IMR-90 (cell line): ENCODE results near the gene CACNG6. TPM values are rescaled to one million over a fixed set of nuclear protein-coding genes. Genes with fewer than 3 reads are reported as not detected.

ENCODE experiments used
- ATAC-seq: fragments of 200-7000 bp; cut with Tn5 transposase; 2 replicates; pipeline ENCODE4 v1.9.1; 2020; ENCODE audit warnings: low read depth, mild to moderate bottlenecking, moderate library complexity
- BruUV-seq: library from RNA; stranded (reverse); fragments of 400-500 nt; replicated peaks from 2 replicates; lab custom pipeline; 2021; lab: Mats Ljungman, UMichigan
- CTCF ChIA-PET: fragments of 300-600 bp; formaldehyde crosslinking; extraction: SDS; loops from one replicate; lab custom pipeline; 2021; ENCODE audit warnings: antibody characterized with exemption; lab: Yijun Ruan, JAX
- POLR2A ChIA-PET: fragments of 300-600 bp; sonication (Branson Sonifier 250); formaldehyde crosslinking; loops from one replicate; lab custom pipeline; 2022; ENCODE audit warnings: antibody characterized with exemption; ENCODE audit not compliant: unreplicated experiment; lab: Charles Lee
- DNase-seq: peaks from one replicate; pipeline ENCODE4 v3.0.0; 2013
- H2AFZ ChIP-seq: replicated peaks from 2 replicates; pipeline ENCODE3; 2013; ENCODE audit warnings: low read length, mild to moderate bottlenecking; ENCODE audit not compliant: poor library complexity
- H2AK5ac ChIP-seq: 2 replicates; pipeline ENCODE4 v1.6.1; 2013; ENCODE audit warnings: low read depth, low read length, inconsistent platforms
- H2AK9ac ChIP-seq: replicated peaks from 2 replicates; pipeline ENCODE3; 2013; ENCODE audit warnings: mild to moderate bottlenecking, low read depth, low read length, moderate library complexity; ENCODE audit not compliant: poor library complexity
- H2BK120ac ChIP-seq: 2 replicates; pipeline ENCODE4 v1.6.1; 2013; ENCODE audit warnings: low read depth, low read length, inconsistent platforms
- H2BK15ac ChIP-seq: 3 replicates; pipeline ENCODE4 v1.6.1; 2013; ENCODE audit warnings: low read depth, low read length, inconsistent platforms
- H2BK20ac ChIP-seq: 2 replicates; pipeline ENCODE4 v1.6.1; 2013; ENCODE audit warnings: low read depth, mild to moderate bottlenecking, inconsistent platforms, low read length, moderate library complexity
- H2BK5ac ChIP-seq: 2 replicates; pipeline ENCODE4 v1.6.1; 2013; ENCODE audit warnings: mild to moderate bottlenecking, low read depth, low read length, inconsistent platforms; ENCODE audit not compliant: poor library complexity, severe bottlenecking
- H3K14ac ChIP-seq: replicated peaks from 2 replicates; pipeline ENCODE4 v1.6.1; 2013; ENCODE audit warnings: low read depth, low read length, inconsistent platforms
- H3K18ac ChIP-seq: 2 replicates; pipeline ENCODE4 v1.6.1; 2013; ENCODE audit warnings: low read depth, low read length, control low read depth
- H3K23ac ChIP-seq: 2 replicates; pipeline ENCODE4 v1.6.1; 2013; ENCODE audit warnings: low read depth, low read length, inconsistent platforms
- H3K27ac ChIP-seq: 2 replicates; pipeline ENCODE4 v1.5.1; 2013; ENCODE audit warnings: mild to moderate bottlenecking, control low read depth, low read length; ENCODE audit not compliant: insufficient read depth
- H3K27me3 ChIP-seq: 2 replicates; pipeline ENCODE4 v1.6.1; 2013; ENCODE audit warnings: low read length; ENCODE audit not compliant: control insufficient read depth, insufficient read depth
- H3K36me3 ChIP-seq: 2 replicates; pipeline ENCODE4 v1.6.1; 2013; ENCODE audit warnings: low read length, mixed read lengths; ENCODE audit not compliant: control insufficient read depth, insufficient read depth
- H3K4ac ChIP-seq: 2 replicates; pipeline ENCODE4 v1.6.1; 2013; ENCODE audit warnings: low read depth, low read length, inconsistent platforms
- H3K4me1 ChIP-seq: 2 replicates; pipeline ENCODE4 v1.6.1; 2013; ENCODE audit warnings: low read length, mixed read lengths; ENCODE audit not compliant: control insufficient read depth, insufficient read depth
- H3K4me2 ChIP-seq: 2 replicates; pipeline ENCODE4 v1.6.1; 2013; ENCODE audit warnings: low read depth, mild to moderate bottlenecking, control low read depth, low read length, moderate library complexity
- H3K4me3 ChIP-seq: 2 replicates; pipeline ENCODE4 v1.5.1; 2013; ENCODE audit warnings: low read depth, mild to moderate bottlenecking, control low read depth, low read length, moderate library complexity; ENCODE audit not compliant: insufficient read depth
- H3K56ac ChIP-seq: 2 replicates; pipeline ENCODE4 v1.6.1; 2013; ENCODE audit warnings: low read length, inconsistent platforms; ENCODE audit not compliant: insufficient read depth; ENCODE audit errors: extremely low read depth
- H3K79me1 ChIP-seq, 2 experiments: 2 replicates each; pipeline ENCODE4 v1.6.1; 2013; ENCODE audit warnings: low read length in 2 of 2, inconsistent platforms in 1 of 2, low read depth in 1 of 2
- H3K9ac ChIP-seq: 2 replicates; pipeline ENCODE4 v1.6.1; 2013; ENCODE audit warnings: low read depth, low read length, control low read depth
- H3K9me1 ChIP-seq: 2 replicates; pipeline ENCODE4 v1.6.1; 2013; ENCODE audit warnings: low read length, inconsistent platforms; ENCODE audit not compliant: insufficient read depth
- H3K9me3 ChIP-seq: 2 replicates; pipeline ENCODE4 v1.6.1; 2013; ENCODE audit warnings: low read length; ENCODE audit not compliant: control insufficient read depth, insufficient read depth
- H4K20me1 ChIP-seq: 2 replicates; pipeline ENCODE4 v1.6.1; 2013; ENCODE audit warnings: low read length, inconsistent platforms; ENCODE audit not compliant: insufficient read depth
- H4K5ac ChIP-seq: 2 replicates; pipeline ENCODE4 v1.6.1; 2013; ENCODE audit warnings: mild to moderate bottlenecking, low read depth, low read length, control low read depth
- H4K8ac ChIP-seq, 2 experiments: 2 replicates each; pipeline ENCODE4 v1.6.1; 2013; ENCODE audit warnings: low read depth in 2 of 2, low read length in 2 of 2, control low read depth in 1 of 2, inconsistent platforms in 1 of 2
- H4K91ac ChIP-seq: 2 replicates; pipeline ENCODE4 v1.6.1; 2013; ENCODE audit warnings: low read depth, low read length, inconsistent platforms; ENCODE audit not compliant: insufficient read depth
- BHLHE40 ChIP-seq: fragments of 150-350 bp; IDR thresholded peaks from 2 replicates; pipeline ENCODE4 v1.6.1; 2016; ENCODE audit warnings: mild to moderate bottlenecking, low read depth, low read length
- CEBPB ChIP-seq: IDR thresholded peaks from 2 replicates; pipeline ENCODE4 v1.6.1; 2012; ENCODE audit warnings: low read depth, low read length, improper control_type of control experiment
- CHD1 ChIP-seq: IDR thresholded peaks from 2 replicates; pipeline ENCODE4 v1.6.1; 2012; ENCODE audit warnings: low read depth, low read length, improper control_type of control experiment
- MAFK ChIP-seq: IDR thresholded peaks from 2 replicates; pipeline ENCODE4 v1.6.1; 2012; ENCODE audit warnings: low read depth, low read length, improper control_type of control experiment
- MAZ ChIP-seq: IDR thresholded peaks from 2 replicates; pipeline ENCODE4 v1.6.1; 2012; ENCODE audit warnings: low read depth, mild to moderate bottlenecking, low read length, improper control_type of control experiment, moderate library complexity, borderline replicate concordance
- NFE2L2 ChIP-seq: fragments of 150-350 bp; IDR thresholded peaks from 2 replicates; pipeline ENCODE4 v1.6.1; 2016; ENCODE audit warnings: low read depth, mild to moderate bottlenecking, low read length
- POLR2A ChIP-seq: IDR thresholded peaks from 2 replicates; pipeline ENCODE4 v1.6.1; 2012; ENCODE audit warnings: mild to moderate bottlenecking, low read depth, low read length
- RAD21 ChIP-seq: IDR thresholded peaks from 2 replicates; pipeline ENCODE4 v1.6.1; 2012; ENCODE audit warnings: low read length, improper control_type of control experiment
- RFX5 ChIP-seq: IDR thresholded peaks from 2 replicates; pipeline ENCODE4 v1.8.0; 2012; ENCODE audit warnings: low read depth, mild to moderate bottlenecking, low read length, moderate library complexity
- SMC3 ChIP-seq: fragments of 150-350 bp; IDR thresholded peaks from 2 replicates; pipeline ENCODE4 v1.6.1; 2016; ENCODE audit warnings: low read depth, mild to moderate bottlenecking, antibody characterized with exemption, low read length, moderate library complexity
- USF2 ChIP-seq: fragments of 150-350 bp; IDR thresholded peaks from 2 replicates; pipeline ENCODE4 v1.6.1; 2017; ENCODE audit warnings: mild to moderate bottlenecking, antibody characterized with exemption, low read length, low read depth
- WGBS, 2 experiments: methylation state at CpG; one replicate each; pipeline versions ENCODE4 v1.1.5 to v1.1.7; 2013; ENCODE audit warnings: missing lambda C conversion rate in 2 of 2; ENCODE audit not compliant: insufficient read length in 1 of 2; ENCODE audit errors: extremely low coverage in 2 of 2; 5-methylcytosine and 5-hydroxymethylcytosine counted together
- dilution Hi-C: fragments of 300-500 bp; cut with HindIII; formaldehyde crosslinking; loops from one replicate; pipeline ENCODE4 v1.14.3; 2018; ENCODE audit warnings: low sequenced_read_pairs; ENCODE audit not compliant: unreplicated experiment
- in situ Hi-C: fragments of 300-500 bp; cut with MboI; formaldehyde crosslinking; loops from 3 replicates; pipeline ENCODE4 v1.14.3; 2019; ENCODE audit warnings: low sequenced_read_pairs, inconsistent platforms, mixed read lengths
- intact Hi-C: fragments of 100-400 bp; cut with micrococcal nuclease; formaldehyde crosslinking; loops from 2 replicates; pipeline ENCODE4 v1.10.0; 2022
- polyA plus RNA-seq, 3 experiments: library from polyadenylated mRNA; depleted of rRNA; stranded (reverse); fragments of >200 nt; gene quantifications; 2 replicates each; pipeline ENCODE4 v1.2.3, GENCODE V29; 2012; ENCODE audit warnings: low replicate concordance in 1 of 3
- total RNA-seq: library from RNA; depleted of rRNA; stranded (reverse); fragments of >200 nt; gene quantifications from 2 replicates; pipeline ENCODE4 v1.2.3, GENCODE V29; 2012
- TF ChIP-seq, protein P1 (sequence below): fragments of 150-350 bp; IDR thresholded peaks from 2 replicates; pipeline ENCODE4 v1.6.1; 2016; ENCODE audit warnings: low read depth, mild to moderate bottlenecking, low read length, moderate library complexity, borderline replicate concordance
- TF ChIP-seq, protein P2 (sequence below): conservative IDR thresholded peaks from 2 replicates; pipeline ENCODE4 v1.5.1; 2012; ENCODE audit warnings: mild to moderate bottlenecking, low read depth, low read length, improper control_type of control experiment

The CACNG6 gene
- total and polyA plus RNA-seq, 2 of the 4 experiments (the other 2 are of a cell fraction): not detected

- 80% methylated on average over 2 of the region's 8 CpGs; no CpG with 5 or more reads in 1 of the 2 experiments for WGBS, 2 experiments
- no peak overlapping the region for H2BK20ac ChIP-seq
- no peak overlapping the region for H3K56ac ChIP-seq
- H3K4me1 ChIP-seq: 0 out of 2 replicates have a peak, but pooled peaks cover 2% of the 10 kb centered on the region
- no peak overlapping the region for H4K5ac ChIP-seq
- DNase-seq: no peak
- H2AK5ac ChIP-seq: no peak overlapping the region
- no peak overlapping the region for H2BK120ac ChIP-seq
- H3K4ac ChIP-seq: no peak overlapping the region
- POLR2A ChIA-PET: no interaction called here
- no peak overlapping the region for H4K8ac ChIP-seq
- H3K14ac ChIP-seq: no peak overlapping the region
- no peak for ATAC-seq
- dilution Hi-C loops: no loop called here
- no peak for TF ChIP-seq MAFK
- TF ChIP-seq, protein P1, sequence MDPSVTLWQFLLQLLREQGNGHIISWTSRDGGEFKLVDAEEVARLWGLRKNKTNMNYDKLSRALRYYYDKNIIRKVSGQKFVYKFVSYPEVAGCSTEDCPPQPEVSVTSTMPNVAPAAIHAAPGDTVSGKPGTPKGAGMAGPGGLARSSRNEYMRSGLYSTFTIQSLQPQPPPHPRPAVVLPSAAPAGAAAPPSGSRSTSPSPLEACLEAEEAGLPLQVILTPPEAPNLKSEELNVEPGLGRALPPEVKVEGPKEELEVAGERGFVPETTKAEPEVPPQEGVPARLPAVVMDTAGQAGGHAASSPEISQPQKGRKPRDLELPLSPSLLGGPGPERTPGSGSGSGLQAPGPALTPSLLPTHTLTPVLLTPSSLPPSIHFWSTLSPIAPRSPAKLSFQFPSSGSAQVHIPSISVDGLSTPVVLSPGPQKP: no peak
- no peak for TF ChIP-seq BHLHE40
- no peak for TF ChIP-seq POLR2A
- no peak for TF ChIP-seq RFX5
- TF ChIP-seq SMC3: no peak
- TF ChIP-seq USF2: no peak
- no peak for TF ChIP-seq CHD1
- no peak for TF ChIP-seq MAZ
- TF ChIP-seq, protein P2, sequence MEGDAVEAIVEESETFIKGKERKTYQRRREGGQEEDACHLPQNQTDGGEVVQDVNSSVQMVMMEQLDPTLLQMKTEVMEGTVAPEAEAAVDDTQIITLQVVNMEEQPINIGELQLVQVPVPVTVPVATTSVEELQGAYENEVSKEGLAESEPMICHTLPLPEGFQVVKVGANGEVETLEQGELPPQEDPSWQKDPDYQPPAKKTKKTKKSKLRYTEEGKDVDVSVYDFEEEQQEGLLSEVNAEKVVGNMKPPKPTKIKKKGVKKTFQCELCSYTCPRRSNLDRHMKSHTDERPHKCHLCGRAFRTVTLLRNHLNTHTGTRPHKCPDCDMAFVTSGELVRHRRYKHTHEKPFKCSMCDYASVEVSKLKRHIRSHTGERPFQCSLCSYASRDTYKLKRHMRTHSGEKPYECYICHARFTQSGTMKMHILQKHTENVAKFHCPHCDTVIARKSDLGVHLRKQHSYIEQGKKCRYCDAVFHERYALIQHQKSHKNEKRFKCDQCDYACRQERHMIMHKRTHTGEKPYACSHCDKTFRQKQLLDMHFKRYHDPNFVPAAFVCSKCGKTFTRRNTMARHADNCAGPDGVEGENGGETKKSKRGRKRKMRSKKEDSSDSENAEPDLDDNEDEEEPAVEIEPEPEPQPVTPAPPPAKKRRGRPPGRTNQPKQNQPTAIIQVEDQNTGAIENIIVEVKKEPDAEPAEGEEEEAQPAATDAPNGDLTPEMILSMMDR: no peak
- no peak for TF ChIP-seq RAD21
- TF ChIP-seq NFE2L2: no peak
- TF ChIP-seq CEBPB: no peak
- no peak overlapping the region for H3K18ac ChIP-seq
- intact Hi-C loops: no loop called here
- no peak overlapping the region for H3K4me2 ChIP-seq
- no peak overlapping the region for H2AFZ ChIP-seq
- CTCF ChIA-PET: interaction anchor here (1.0 kb wide), 1 partner anchor 15 kb away, joined by 5 read pairs; no protein-coding TSS in a partner anchor
- H2BK5ac ChIP-seq: no peak overlapping the region
- BruUV-seq: no TSS peak
- H3K27ac ChIP-seq: no peak overlapping the region
- no peak overlapping the region for H2AK9ac ChIP-seq
- H4K91ac ChIP-seq: no peak overlapping the region
- H3K27me3 ChIP-seq: no peaks in the 10 kb centered on the region
- no peak overlapping the region for H2BK15ac ChIP-seq
- no peak overlapping the region for H3K4me3 ChIP-seq
- H3K36me3 ChIP-seq: no peaks in the 10 kb centered on the region
- no peaks in the 10 kb centered on the region for H3K9me1 ChIP-seq
- H4K20me1 ChIP-seq: no peaks in the 10 kb centered on the region
- H3K9me3 ChIP-seq: no peaks in the 10 kb centered on the region
- in situ Hi-C loops: no loop called here
- no peaks in the 10 kb centered on the region for H3K79me1 ChIP-seq
- no peak overlapping the region for H3K9ac ChIP-seq
- no peak overlapping the region for H3K23ac ChIP-seq
These were observed 18.0 kb downstream of the CACNG6 start for GRCh38 chr19:54009440-54009839.
